Measurements from ENCODE around the gene HOXD8. TPM values are rescaled to one million over a fixed set of nuclear protein-coding genes. Genes with fewer than 3 reads are reported as not detected.

HOXD8 gene
- total RNA-seq, 6 donors from 2014 or later: 0.43 to 2.3 (median 0.74) TPM; not detected in 1

DNA sequence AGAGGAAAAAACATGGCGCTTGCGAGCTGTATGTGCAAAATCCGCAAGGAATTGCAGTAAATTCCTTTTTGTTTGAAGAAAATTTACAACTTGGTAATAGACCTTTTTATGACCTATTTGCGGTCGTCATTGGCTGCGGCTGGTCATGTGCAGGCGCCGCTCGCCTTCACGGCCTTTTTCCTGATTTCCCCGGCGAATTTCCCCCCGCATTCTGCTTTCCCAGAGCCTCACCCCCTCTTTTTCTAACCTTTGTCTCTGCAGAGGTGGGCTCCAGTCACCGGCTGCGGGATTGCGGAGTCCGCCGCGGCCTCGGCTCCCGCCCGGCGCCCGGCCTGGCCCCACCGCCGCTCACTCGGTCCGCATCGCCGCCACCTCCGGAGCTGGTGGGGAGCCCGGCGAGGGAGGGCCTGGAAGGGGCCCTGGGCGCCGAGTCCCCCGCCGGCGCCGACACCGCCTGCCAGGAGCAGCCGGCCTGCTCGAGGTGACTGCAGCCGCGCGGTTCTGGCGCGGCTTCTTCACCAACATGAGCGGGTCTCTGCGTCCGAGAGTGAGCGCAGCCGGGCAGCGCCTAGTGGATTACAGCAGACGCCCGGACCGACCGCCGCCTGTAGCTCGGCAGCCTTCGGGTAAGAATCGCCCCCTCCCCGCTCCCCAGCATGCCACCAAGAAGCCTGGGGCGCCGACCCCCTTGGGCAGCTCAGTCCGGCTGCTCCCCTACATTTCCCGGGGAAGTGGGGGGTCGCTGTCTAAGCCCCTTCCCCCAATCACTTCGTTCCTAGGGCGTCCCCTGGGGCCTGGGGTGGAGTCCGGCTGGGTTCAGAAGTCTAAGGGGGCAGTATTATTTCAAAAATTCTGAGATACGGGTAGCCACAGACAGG, 7.1 kb downstream of the HOXD8 start:
- Histone ChIP-seq H3K27ac (no peak overlapping the region), H3K4me1 (peaks cover 21 to 44% (median 29%) of the 10 kb centered on the region in 4 donors), H3K9me3 (no peaks in the 10 kb centered on the region), H3K36me3 (no peaks in the 10 kb centered on the region), H3K27me3 (peaks cover 0 to 71% (median 43%) of the 10 kb centered on the region in 4 donors), H3K4me3 (peak overlapping the region in 3 of 4 donors; percentile 14 to 40 (median 33))
- TF ChIP-seq POLR2A (IDR thresholded peaks at IDR 0.05) (no peak), POLR2AphosphoS5 (IDR thresholded peaks at IDR 0.05) (no peak), EP300 (IDR thresholded peaks at IDR 0.05) (no peak)
- TF ChIP-seq, protein P1, sequence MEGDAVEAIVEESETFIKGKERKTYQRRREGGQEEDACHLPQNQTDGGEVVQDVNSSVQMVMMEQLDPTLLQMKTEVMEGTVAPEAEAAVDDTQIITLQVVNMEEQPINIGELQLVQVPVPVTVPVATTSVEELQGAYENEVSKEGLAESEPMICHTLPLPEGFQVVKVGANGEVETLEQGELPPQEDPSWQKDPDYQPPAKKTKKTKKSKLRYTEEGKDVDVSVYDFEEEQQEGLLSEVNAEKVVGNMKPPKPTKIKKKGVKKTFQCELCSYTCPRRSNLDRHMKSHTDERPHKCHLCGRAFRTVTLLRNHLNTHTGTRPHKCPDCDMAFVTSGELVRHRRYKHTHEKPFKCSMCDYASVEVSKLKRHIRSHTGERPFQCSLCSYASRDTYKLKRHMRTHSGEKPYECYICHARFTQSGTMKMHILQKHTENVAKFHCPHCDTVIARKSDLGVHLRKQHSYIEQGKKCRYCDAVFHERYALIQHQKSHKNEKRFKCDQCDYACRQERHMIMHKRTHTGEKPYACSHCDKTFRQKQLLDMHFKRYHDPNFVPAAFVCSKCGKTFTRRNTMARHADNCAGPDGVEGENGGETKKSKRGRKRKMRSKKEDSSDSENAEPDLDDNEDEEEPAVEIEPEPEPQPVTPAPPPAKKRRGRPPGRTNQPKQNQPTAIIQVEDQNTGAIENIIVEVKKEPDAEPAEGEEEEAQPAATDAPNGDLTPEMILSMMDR (IDR thresholded peaks at IDR 0.05): no peak
- WGBS, 2 donors: 5 to 6% methylated on average over 38 to 56 of the region's 71 CpGs
- peak in 1 of 2 donors; percentile 78 for DNase-seq
- peak in 1 of 2 donors; percentile 50 for ATAC-seq (ENCODE audit: low FRiP score in 2 of 2)

DNA sequence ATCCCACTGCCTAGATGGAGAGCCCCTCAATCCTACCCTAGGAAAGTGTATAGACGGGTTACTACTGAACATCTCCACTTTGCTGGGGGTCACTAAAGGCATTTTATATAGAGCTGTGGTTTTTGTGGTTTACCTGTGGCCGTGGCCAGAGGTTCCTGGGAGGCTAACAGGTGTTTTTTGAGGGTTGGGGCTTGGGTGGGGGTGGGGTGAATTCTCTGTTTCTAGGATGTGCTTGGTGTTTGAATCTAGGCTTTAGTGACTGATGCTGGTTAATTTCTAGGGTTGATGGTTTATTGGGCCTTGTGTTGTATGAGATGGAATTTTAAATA, 7.7 kb downstream of the HOXD8 start:
- Histone ChIP-seq H3K36me3 (no peaks in the 10 kb centered on the region), H3K4me1 (peaks cover 21 to 41% (median 26%) of the 10 kb centered on the region in 4 donors), H3K27me3 (peaks cover 0 to 65% (median 44%) of the 10 kb centered on the region in 4 donors), H3K9me3 (no peaks in the 10 kb centered on the region), H3K4me3 (peak overlapping the region in 1 of 4 donors; percentile 40), H3K27ac (no peak overlapping the region)
- 20 to 25% methylated on average over 1 to 2 of the region's 2 CpGs for WGBS, 2 donors
- TF ChIP-seq POLR2AphosphoS5 (IDR thresholded peaks at IDR 0.05) (no peak), POLR2A (IDR thresholded peaks at IDR 0.05) (no peak), EP300 (IDR thresholded peaks at IDR 0.05) (no peak)
- TF ChIP-seq, protein P1 (IDR thresholded peaks at IDR 0.05): no peak
- DNase-seq (no peak), ATAC-seq (ENCODE audit: low FRiP score in 2 of 2) (no peak)

DNA sequence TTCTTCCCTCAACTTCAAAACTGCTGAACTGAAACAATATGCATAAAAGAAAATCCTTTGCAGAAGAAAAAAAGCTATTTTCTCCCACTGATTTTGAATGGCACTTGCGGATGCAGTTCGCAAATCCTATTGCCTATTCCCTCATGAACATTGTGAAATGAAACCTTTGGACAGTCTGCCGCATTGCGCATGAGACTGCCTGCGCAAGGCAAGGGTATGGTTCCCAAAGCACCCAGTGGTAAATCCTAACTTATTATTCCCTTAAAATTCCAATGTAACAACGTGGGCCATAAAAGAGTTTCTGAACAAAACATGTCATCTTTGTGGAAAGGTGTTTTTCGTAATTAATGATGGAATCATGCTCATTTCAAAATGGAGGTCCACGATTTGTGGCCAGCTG, 8.4 kb downstream of the HOXD8 start:
- H3K27ac ChIP-seq: no peak overlapping the region
- no peak overlapping the region for H3K4me3 ChIP-seq

DNA sequence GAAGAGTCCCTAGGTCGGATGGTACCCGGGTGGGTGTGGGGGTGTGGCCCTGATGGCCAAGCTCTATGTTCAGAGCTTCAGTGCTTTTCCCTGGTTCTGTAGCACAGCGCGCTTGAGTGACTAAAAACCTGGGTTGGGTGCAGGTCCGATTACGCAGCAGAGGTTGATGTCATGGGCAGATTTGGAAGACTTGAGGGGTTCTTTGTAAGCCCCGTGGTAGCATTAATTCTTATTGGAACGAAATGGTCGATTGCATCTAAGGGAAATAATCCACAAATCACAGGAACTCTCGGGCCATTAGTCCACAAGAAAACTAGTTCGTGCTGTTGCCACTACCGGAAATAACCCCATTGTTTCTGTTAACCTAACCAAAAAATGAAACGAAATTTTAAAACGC, 9.0 kb downstream of the HOXD8 start:
- H3K36me3 ChIP-seq: no peaks in the 10 kb centered on the region
- TF ChIP-seq POLR2A (IDR thresholded peaks at IDR 0.05) (no peak), EP300 (IDR thresholded peaks at IDR 0.05) (no peak), POLR2AphosphoS5 (IDR thresholded peaks at IDR 0.05) (no peak)
- TF ChIP-seq, protein P1 (IDR thresholded peaks at IDR 0.05): no peak
- H3K4me1 ChIP-seq: peaks cover 21 to 38% (median 24%) of the 10 kb centered on the region in 4 donors
- H3K27ac ChIP-seq: no peak overlapping the region
- WGBS, 2 donors: 13 to 17% methylated on average over 14 of the region's 14 CpGs
- no peaks in the 10 kb centered on the region for H3K9me3 ChIP-seq
- ATAC-seq (ENCODE audit: low FRiP score in 2 of 2): no peak
- no peak overlapping the region for H3K4me3 ChIP-seq
- no peak for DNase-seq
- H3K27me3 ChIP-seq: peaks cover 0 to 60% (median 38%) of the 10 kb centered on the region in 4 donors

More for the DNA sequence above, 8.4 kb downstream of the HOXD8 start:
- Histone ChIP-seq H3K9me3 (no peaks in the 10 kb centered on the region), H3K27me3 (peaks cover 0 to 58% (median 41%) of the 10 kb centered on the region in 4 donors), H3K4me1 (peaks cover 21 to 38% (median 24%) of the 10 kb centered on the region in 4 donors), H3K36me3 (no peaks in the 10 kb centered on the region)
- no peak for DNase-seq
- WGBS, 2 donors: 41 to 44% methylated on average over 8 of the region's 8 CpGs
- ATAC-seq (ENCODE audit: low FRiP score in 2 of 2): no peak
- no peak for TF ChIP-seq POLR2A (IDR thresholded peaks at IDR 0.05)
- TF ChIP-seq POLR2AphosphoS5 (IDR thresholded peaks at IDR 0.05): no peak
- TF ChIP-seq, protein P1 (IDR thresholded peaks at IDR 0.05): no peak
- no peak for TF ChIP-seq EP300 (IDR thresholded peaks at IDR 0.05)

Measured in upper lobe of left lung (tissue), 6 donors.